Activated B cell treated with CpG ODN at 0.5 μM for 24 hours (primary cell): ENCODE measurements around the gene PHF10. TPM values are rescaled to one million over a fixed set of nuclear protein-coding genes. Genes with fewer than 3 reads are reported as not detected.
"Not testable (repeated sequence)": the region's sequence is repeated elsewhere in the genome, so short reads cannot be mapped to it uniquely, and the experiment has no call there.

ENCODE experiments used
- ATAC-seq: fragments of 200-7000 bp; cut with Tn5 transposase; one replicate; pipeline ENCODE4 v1.10.0; 2021; ENCODE audit warnings: low read depth, mild to moderate bottlenecking, moderate library complexity
- CTCF ChIA-PET: fragments of 350-600 bp; sonication (Branson Sonifier 250); formaldehyde crosslinking; loops from one replicate; lab custom pipeline; 2021; ENCODE audit warnings: antibody characterized with exemption; lab: Charles Lee
- POLR2A ChIA-PET: fragments of 350-600 bp; sonication (Branson Sonifier 250); formaldehyde crosslinking; loops from one replicate; lab custom pipeline; 2021; ENCODE audit warnings: antibody characterized with exemption; lab: Charles Lee
- DNase-seq: peaks from one replicate; pipeline ENCODE4 v3.0.0; 2022
- H3K27ac Mint-ChIP-seq: one replicate; pipeline ENCODE4 v1.8.0; 2020; ENCODE audit warnings: mixed read lengths
- H3K27me3 Mint-ChIP-seq: one replicate; pipeline ENCODE4 v1.8.0; 2021; ENCODE audit warnings: mixed read lengths
- H3K36me3 Mint-ChIP-seq: one replicate; pipeline ENCODE4 v1.8.0; 2021; ENCODE audit warnings: low read depth, mixed read lengths
- H3K4me1 Mint-ChIP-seq: one replicate; pipeline ENCODE4 v1.8.0; 2021; ENCODE audit warnings: mixed read lengths
- H3K4me3 Mint-ChIP-seq: one replicate; pipeline ENCODE4 v1.8.0; 2020; ENCODE audit warnings: mild to moderate bottlenecking, mixed read lengths
- H3K9me3 Mint-ChIP-seq: one replicate; pipeline ENCODE4 v1.8.0; 2020; ENCODE audit warnings: mixed read lengths
- intact Hi-C: fragments of 100-400 bp; cut with micrococcal nuclease; formaldehyde crosslinking; loops from one replicate; pipeline ENCODE4 v1.15.1; 2024
- total RNA-seq: library from RNA; stranded (reverse); gene quantifications from 2 replicates; pipeline ENCODE4 v1.2.3, GENCODE V29; 2022
- TF ChIP-seq, protein P1 (sequence below): fragments of 200-600 bp; IDR thresholded peaks from one replicate; pipeline ENCODE4 v1.8.0; 2022; ENCODE audit warnings: antibody characterized with exemption, mild to moderate bottlenecking

Gene PHF10
- 35.1 and 36.6 TPM in 2 replicates for total RNA-seq

DNA sequence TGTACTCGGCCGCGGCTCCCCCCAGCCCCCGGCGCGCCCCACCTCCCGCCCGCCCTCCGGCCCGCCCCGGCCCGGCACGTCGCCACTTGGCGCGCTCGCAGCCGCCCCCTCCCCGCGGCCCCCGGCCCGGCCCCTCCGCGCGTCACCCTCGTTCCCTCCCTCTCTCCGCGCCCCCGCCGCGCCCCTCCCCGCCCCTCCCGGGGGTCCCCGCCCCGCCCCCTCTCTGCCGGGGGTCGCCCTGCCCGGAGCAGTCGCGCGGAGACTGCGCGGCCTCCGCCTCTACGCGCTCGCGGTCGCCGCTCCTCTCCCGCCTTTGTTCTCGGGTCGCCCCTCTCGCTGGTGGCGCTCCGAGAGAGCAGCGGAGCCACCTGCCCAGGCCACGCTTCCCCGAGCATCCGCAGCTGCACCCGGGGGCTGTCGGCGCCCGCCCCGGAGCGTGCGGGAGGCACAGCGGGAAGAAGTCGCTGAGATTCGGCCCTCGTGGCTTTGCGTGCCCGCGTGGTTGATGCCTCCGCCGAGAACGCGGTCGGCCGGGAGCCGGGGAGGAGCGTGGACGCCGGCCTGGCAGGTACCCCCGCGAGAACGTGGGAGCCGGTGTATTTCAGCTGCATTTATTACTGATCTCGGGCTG lies at the start of gene PHF10:
TSS of gene PHF10 (minus strand) at position 7 of the 631 bp plus-strand sequence. CDS start 569 bp downstream, outside the sequence.
- H3K9me3 Mint-ChIP-seq = no peaks in the 10 kb centered on the region
- TF ChIP-seq, protein P1, sequence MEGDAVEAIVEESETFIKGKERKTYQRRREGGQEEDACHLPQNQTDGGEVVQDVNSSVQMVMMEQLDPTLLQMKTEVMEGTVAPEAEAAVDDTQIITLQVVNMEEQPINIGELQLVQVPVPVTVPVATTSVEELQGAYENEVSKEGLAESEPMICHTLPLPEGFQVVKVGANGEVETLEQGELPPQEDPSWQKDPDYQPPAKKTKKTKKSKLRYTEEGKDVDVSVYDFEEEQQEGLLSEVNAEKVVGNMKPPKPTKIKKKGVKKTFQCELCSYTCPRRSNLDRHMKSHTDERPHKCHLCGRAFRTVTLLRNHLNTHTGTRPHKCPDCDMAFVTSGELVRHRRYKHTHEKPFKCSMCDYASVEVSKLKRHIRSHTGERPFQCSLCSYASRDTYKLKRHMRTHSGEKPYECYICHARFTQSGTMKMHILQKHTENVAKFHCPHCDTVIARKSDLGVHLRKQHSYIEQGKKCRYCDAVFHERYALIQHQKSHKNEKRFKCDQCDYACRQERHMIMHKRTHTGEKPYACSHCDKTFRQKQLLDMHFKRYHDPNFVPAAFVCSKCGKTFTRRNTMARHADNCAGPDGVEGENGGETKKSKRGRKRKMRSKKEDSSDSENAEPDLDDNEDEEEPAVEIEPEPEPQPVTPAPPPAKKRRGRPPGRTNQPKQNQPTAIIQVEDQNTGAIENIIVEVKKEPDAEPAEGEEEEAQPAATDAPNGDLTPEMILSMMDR = no peak
- peak within 1 kb of the TSS; percentile 89 for H3K27ac Mint-ChIP-seq
- POLR2A ChIA-PET = interaction anchor here (0.6 to 5.9 kb wide), 6 partner anchors 15 to 830 kb away, joined by 3 to 64 read pairs (median 6); partner anchors contain the start of genes C6orf120, DLL1, DYNLT2 and ERMARD
- H3K4me3 Mint-ChIP-seq = peak within 1 kb of the TSS; percentile 86
- peaks cover 30% of the 10 kb centered on the region for H3K4me1 Mint-ChIP-seq
- peak; percentile 70 for DNase-seq
- CTCF ChIA-PET = interaction anchor here (1.4 kb wide), 1 partner anchor 16 kb away, joined by 3 read pairs; no protein-coding TSS in a partner anchor
- H3K27me3 Mint-ChIP-seq = no peaks in the 10 kb centered on the region
- H3K36me3 Mint-ChIP-seq = peaks cover 6% of the 10 kb centered on the region
- peak; percentile 65 for ATAC-seq
- intact Hi-C loops = loop anchor here (1.0 to 5.0 kb wide), 2 partner anchors 27 to 568 kb away; partner anchors contain the start of genes DLL1, DYNLT2 and ERMARD

GRCh38 chr6:169766921-169767736 lies 42.8 kb upstream of the PHF10 start:
- Mint-ChIP-seq H3K4me3 (no peak overlapping the region), H3K27ac (no peak overlapping the region), H3K9me3 (no peaks in the 10 kb centered on the region), H3K27me3 (no peaks in the 10 kb centered on the region), H3K36me3 (peaks cover 80% of the 10 kb centered on the region), H3K4me1 (no peaks in the 10 kb centered on the region)
- ATAC-seq (no peak), DNase-seq (no peak)
- TF ChIP-seq, protein P1 = no peak
- intact Hi-C loops = no loop called here
- CTCF ChIA-PET = no interaction called here
- POLR2A ChIA-PET = no interaction called here

GRCh38 chr6:169766232-169766631 lies 41.9 kb upstream of the PHF10 start:
- peaks cover 76% of the 10 kb centered on the region for H3K36me3 Mint-ChIP-seq
- ATAC-seq (no peak), DNase-seq (no peak)
- no peak overlapping the region for H3K27ac Mint-ChIP-seq
- TF ChIP-seq, protein P1 = no peak
- H3K27me3 Mint-ChIP-seq = no peaks in the 10 kb centered on the region
- intact Hi-C loops = no loop called here
- no peaks in the 10 kb centered on the region for H3K9me3 Mint-ChIP-seq
- CTCF ChIA-PET = no interaction called here
- no peak overlapping the region for H3K4me3 Mint-ChIP-seq
- no peaks in the 10 kb centered on the region for H3K4me1 Mint-ChIP-seq
- POLR2A ChIA-PET = no interaction called here

DNA sequence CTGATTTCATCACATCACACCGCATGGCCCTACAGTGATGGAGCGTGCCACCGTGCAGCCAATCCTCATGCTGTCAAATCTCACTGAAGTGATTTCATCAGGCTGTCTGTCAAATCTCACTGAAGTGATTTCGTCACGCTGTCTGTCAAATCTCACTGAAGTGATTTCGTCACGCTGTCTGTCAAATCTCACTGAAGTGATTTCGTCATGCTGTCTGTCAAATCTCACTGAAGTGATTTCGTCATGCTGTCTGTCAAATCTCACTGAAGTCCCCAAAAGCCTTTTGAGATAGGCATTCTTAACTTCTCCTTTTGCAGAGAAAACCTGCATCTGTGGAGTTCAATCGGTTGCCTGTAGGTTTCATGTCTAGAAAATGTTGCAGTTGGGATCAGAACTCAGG lies 41.5 kb upstream of the PHF10 start:
- H3K27me3 Mint-ChIP-seq, DNase-seq, H3K4me3 Mint-ChIP-seq, CTCF ChIA-PET, H3K9me3 Mint-ChIP-seq, POLR2A ChIA-PET, ATAC-seq, intact Hi-C loops, H3K4me1 Mint-ChIP-seq, H3K27ac Mint-ChIP-seq: not testable (repeated sequence)
- H3K36me3 Mint-ChIP-seq = peaks cover 80% of the 10 kb centered on the region

GRCh38 chr6:169763881-169764280 lies 39.6 kb upstream of the PHF10 start:
- CTCF ChIA-PET = no interaction called here
- no peaks in the 10 kb centered on the region for H3K27me3 Mint-ChIP-seq
- no peaks in the 10 kb centered on the region for H3K4me1 Mint-ChIP-seq
- no peak overlapping the region for H3K4me3 Mint-ChIP-seq
- H3K27ac Mint-ChIP-seq = no peak overlapping the region
- TF ChIP-seq, protein P1 = no peak
- no peaks in the 10 kb centered on the region for H3K9me3 Mint-ChIP-seq
- ATAC-seq (no peak), DNase-seq (no peak)
- intact Hi-C loops = no loop called here
- POLR2A ChIA-PET = no interaction called here
- H3K36me3 Mint-ChIP-seq = peaks cover 86% of the 10 kb centered on the region
